Activated CD8-positive, alpha-beta T cell treated with anti-CD3 and anti-CD28 coated beads for 36 hours (primary cell): ENCODE results near the gene ADCY10. TPM values are rescaled to one million over a fixed set of nuclear protein-coding genes. Genes with fewer than 3 reads are reported as not detected.

Experiments
- ATAC-seq: fragments of 200-7000 bp; cut with Tn5 transposase; one replicate; pipeline ENCODE4 v1.10.0; 2021; ENCODE audit warnings: mild to moderate bottlenecking, moderate library complexity
- CTCF ChIA-PET: fragments of 350-600 bp; sonication (Branson Sonifier 250); formaldehyde crosslinking; loops from one replicate; lab custom pipeline; 2021; ENCODE audit warnings: antibody characterized with exemption; lab: Charles Lee
- POLR2A ChIA-PET: fragments of 350-600 bp; sonication (Branson Sonifier 250); formaldehyde crosslinking; loops from one replicate; lab custom pipeline; 2021; ENCODE audit warnings: antibody characterized with exemption; lab: Charles Lee
- DNase-seq: peaks from one replicate; pipeline ENCODE4 v3.0.0-alpha.2; 2020
- H3K27ac Mint-ChIP-seq: one replicate; pipeline ENCODE4 v1.8.0; 2021; ENCODE audit warnings: mild to moderate bottlenecking, mixed read lengths
- H3K27me3 Mint-ChIP-seq: one replicate; pipeline ENCODE4 v1.8.0; 2021; ENCODE audit warnings: mixed read lengths
- H3K36me3 Mint-ChIP-seq: one replicate; pipeline ENCODE4 v1.8.0; 2021; ENCODE audit warnings: low read depth, mixed read lengths
- H3K4me1 Mint-ChIP-seq: one replicate; pipeline ENCODE4 v1.8.0; 2021; ENCODE audit warnings: low read depth, mixed read lengths
- H3K4me3 Mint-ChIP-seq: one replicate; pipeline ENCODE4 v1.8.0; 2021; ENCODE audit warnings: mild to moderate bottlenecking, moderate library complexity, mixed read lengths
- H3K9me3 Mint-ChIP-seq: one replicate; pipeline ENCODE4 v1.8.0; 2021; ENCODE audit warnings: mixed read lengths
- CTCF ChIP-seq: fragments of 200-600 bp; IDR thresholded peaks from one replicate; pipeline ENCODE4 v1.8.0; 2022; ENCODE audit warnings: antibody characterized with exemption, mild to moderate bottlenecking
- intact Hi-C: fragments of 100-400 bp; cut with micrococcal nuclease; formaldehyde crosslinking; loops from one replicate; pipeline ENCODE4 v1.10.0; 2022
- total RNA-seq, 2 experiments: library from RNA; stranded (reverse); gene quantifications; one replicate each; pipeline ENCODE4 v1.2.3, GENCODE V29; 2021

ADCY10 gene
- total RNA-seq, 2 experiments from 2014 or later = 0.05 TPM; not detected in 1

GRCh38 chr1:167764458-167765330, 149.2 kb downstream of the ADCY10 start:
- Mint-ChIP-seq H3K4me1 (peaks cover 20% of the 10 kb centered on the region), H3K27me3 (no peaks in the 10 kb centered on the region), H3K9me3 (no peaks in the 10 kb centered on the region), H3K4me3 (no peak overlapping the region), H3K27ac (no peak overlapping the region), H3K36me3 (peaks cover 13% of the 10 kb centered on the region)
- intact Hi-C loops = no loop called here
- ATAC-seq (no peak), DNase-seq (no peak)
- ChIA-PET POLR2A (no interaction called here), CTCF (no interaction called here)
- no peak for TF ChIP-seq CTCF

GRCh38 chr1:167763525-167764220, 150.3 kb downstream of the ADCY10 start:
- CTCF ChIA-PET = interaction anchor here (1.2 to 1.7 kb wide), 3 partner anchors 39 to 319 kb away, joined by 5 to 7 read pairs (median 6); no protein-coding TSS in a partner anchor
- DNase-seq (no peak), ATAC-seq (no peak)
- Mint-ChIP-seq H3K4me3 (no peak overlapping the region), H3K27ac (no peak overlapping the region), H3K9me3 (no peaks in the 10 kb centered on the region), H3K36me3 (peaks cover 10% of the 10 kb centered on the region), H3K27me3 (no peaks in the 10 kb centered on the region), H3K4me1 (peaks cover 20% of the 10 kb centered on the region)
- POLR2A ChIA-PET = interaction anchor here (1.5 kb wide), 1 partner anchor 10 kb away, joined by 4 read pairs; no protein-coding TSS in a partner anchor
- intact Hi-C loops = no loop called here
- TF ChIP-seq CTCF = no peak

GRCh38 chr1:167762061-167762746, 151.7 kb downstream of the ADCY10 start:
- intact Hi-C loops = no loop called here
- H3K4me1 Mint-ChIP-seq = peaks cover 20% of the 10 kb centered on the region
- DNase-seq (peak; percentile 41), ATAC-seq (peak; percentile 91)
- H3K27me3 Mint-ChIP-seq = no peaks in the 10 kb centered on the region
- no peak overlapping the region for H3K4me3 Mint-ChIP-seq
- no peaks in the 10 kb centered on the region for H3K9me3 Mint-ChIP-seq
- POLR2A ChIA-PET = interaction anchor here (1.0 to 1.8 kb wide), 3 partner anchors 9 to 46 kb away, joined by 3 to 6 read pairs (median 4); no protein-coding TSS in a partner anchor
- peak overlapping the region; percentile 55 for H3K27ac Mint-ChIP-seq
- peaks cover 1% of the 10 kb centered on the region for H3K36me3 Mint-ChIP-seq
- CTCF ChIA-PET = interaction anchor here (0.8 to 1.7 kb wide), 6 partner anchors 9 to 320 kb away, joined by 3 to 7 read pairs (median 4); no protein-coding TSS in a partner anchor
- TF ChIP-seq CTCF = no peak

GRCh38 chr1:167761400-167761799, 152.5 kb downstream of the ADCY10 start:
- intact Hi-C loops = no loop called here
- H3K4me1 Mint-ChIP-seq = peaks cover 26% of the 10 kb centered on the region
- ChIA-PET CTCF (interaction anchor here (1.1 kb wide), 1 partner anchor 48 kb away, joined by 3 read pairs; no protein-coding TSS in a partner anchor), POLR2A (interaction anchor here (1.0 to 1.8 kb wide), 2 partner anchors 8 to 45 kb away, joined by 3 to 6 read pairs; no protein-coding TSS in a partner anchor)
- ATAC-seq = no peak
- peaks cover 1% of the 10 kb centered on the region for H3K36me3 Mint-ChIP-seq
- no peaks in the 10 kb centered on the region for H3K9me3 Mint-ChIP-seq
- no peak overlapping the region for H3K4me3 Mint-ChIP-seq
- no peak for DNase-seq
- no peak for TF ChIP-seq CTCF
- H3K27me3 Mint-ChIP-seq = no peaks in the 10 kb centered on the region
- peak overlapping the region; percentile 18 for H3K27ac Mint-ChIP-seq

Other genes starting within 250 kb of the ADCY10 start
- gene MPZL1, start 192.2 kb downstream of the ADCY10 start, total RNA-seq = 10 to 100 TPM; 14.8 to 15.4 TPM
- gene DCAF6, start 22.5 kb upstream of the ADCY10 start, total RNA-seq = 10 to 100 TPM; 21.6 to 22.6 TPM
- gene MPC2, start 22.9 kb upstream of the ADCY10 start, total RNA-seq = 10 to 100 TPM; 64.9 to 69.4 TPM
- under 1 TPM; 0.16 to 0.20 TPM for gene GPR161, start 222.8 kb upstream of the ADCY10 start, total RNA-seq